GM23248 (cell line): ENCODE measurements around the gene TFCP2L1.

Source experiments
- EZH2 ChIP-seq: fragments of 200-600 bp; sonication (generic); IDR thresholded peaks from 2 replicates; pipeline ENCODE4 v1.6.1; 2018; ENCODE audit warnings: antibody characterized with exemption, mild to moderate bottlenecking; ENCODE audit not compliant: insufficient read depth, poor library complexity, severe bottlenecking
- EZH2phosphoT487 ChIP-seq: fragments of 200-600 bp; sonication (generic); IDR thresholded peaks from 2 replicates; pipeline ENCODE4 v1.6.1; 2018; ENCODE audit warnings: antibody characterized with exemption, moderate library complexity, mild to moderate bottlenecking, low read depth; ENCODE audit not compliant: insufficient read depth

DNA sequence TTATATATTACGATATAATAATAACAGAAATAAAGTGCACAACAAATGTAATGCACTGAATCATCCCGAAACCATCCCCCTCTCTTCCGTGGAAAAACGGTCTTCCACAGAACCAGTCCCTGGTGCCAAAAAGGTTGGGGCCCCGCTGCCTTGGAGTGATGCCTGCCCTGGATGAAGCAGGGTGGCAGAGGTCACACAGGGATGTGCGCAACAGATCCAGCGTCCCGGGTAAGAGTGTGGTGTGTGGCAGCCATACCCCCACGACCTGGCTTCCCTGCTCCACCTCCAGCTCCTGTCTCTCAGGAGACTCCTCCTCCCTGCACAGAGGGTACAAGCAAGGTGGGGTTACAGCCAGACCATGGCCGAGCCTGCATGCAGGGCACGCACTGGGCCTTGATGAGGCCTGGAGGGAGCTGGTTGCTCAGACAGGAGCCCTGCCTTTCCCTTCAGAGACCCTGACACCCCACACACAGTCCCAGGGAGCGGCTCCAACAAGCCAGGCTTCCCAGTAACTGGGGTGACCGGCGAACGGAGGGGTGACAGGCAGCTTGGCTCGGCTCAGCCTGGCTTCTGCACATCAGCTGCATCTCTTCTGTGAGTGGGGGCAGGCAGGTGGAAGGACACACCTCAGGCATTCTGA lies 41.1 kb downstream of the TFCP2L1 start:
- TF ChIP-seq EZH2 (no peak), EZH2phosphoT487 (no peak)
